GM18870 (cell line): Measurements from ENCODE around the gene NCKAP1.
A peak's percentile ranks its signal among the peaks of the same experiment; 100 is the strongest.
"Not testable (repeated sequence)": the region's sequence is repeated elsewhere in the genome, so short reads cannot be mapped to it uniquely, and the experiment has no call there.

Experiments
- ATAC-seq: cut with Tn5 transposase; IDR thresholded peaks from one replicate; pipeline ENCODE4 v1.9.1; 2021; ENCODE audit warnings: moderate library complexity; ENCODE audit not compliant: unreplicated experiment

The NCKAP1 gene

DNA sequence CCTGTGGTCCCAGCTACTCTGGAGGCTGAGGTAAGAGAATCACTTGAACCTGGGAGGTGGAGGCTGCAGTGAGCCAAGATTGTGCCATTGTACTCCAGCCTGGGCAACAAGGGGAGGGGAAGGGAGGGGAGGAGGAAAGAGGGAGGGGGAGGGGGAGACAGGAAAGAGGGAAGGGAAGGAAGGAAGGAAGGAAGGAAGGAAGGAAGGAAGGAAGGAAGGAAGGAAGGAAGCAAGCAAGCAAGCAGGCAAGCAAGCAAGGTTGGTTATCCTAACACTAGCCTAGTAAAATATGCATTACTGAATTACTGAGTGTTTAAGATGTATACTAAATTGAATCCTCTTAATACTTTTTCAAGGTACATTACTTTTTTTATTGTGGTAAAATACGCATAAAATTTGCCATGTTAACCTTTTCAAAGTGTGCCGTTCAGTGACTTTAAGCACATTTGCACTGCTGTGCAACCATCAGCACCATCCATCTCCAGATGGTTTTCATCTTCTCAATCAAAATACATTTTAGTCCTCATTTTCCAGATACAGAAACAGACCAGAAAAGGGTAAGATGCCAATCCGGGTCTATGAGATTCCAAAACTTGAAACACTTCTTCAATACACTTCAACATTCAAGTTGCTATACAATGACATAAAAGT, 28.9 kb downstream of the NCKAP1 start:
- no peak for ATAC-seq

DNA sequence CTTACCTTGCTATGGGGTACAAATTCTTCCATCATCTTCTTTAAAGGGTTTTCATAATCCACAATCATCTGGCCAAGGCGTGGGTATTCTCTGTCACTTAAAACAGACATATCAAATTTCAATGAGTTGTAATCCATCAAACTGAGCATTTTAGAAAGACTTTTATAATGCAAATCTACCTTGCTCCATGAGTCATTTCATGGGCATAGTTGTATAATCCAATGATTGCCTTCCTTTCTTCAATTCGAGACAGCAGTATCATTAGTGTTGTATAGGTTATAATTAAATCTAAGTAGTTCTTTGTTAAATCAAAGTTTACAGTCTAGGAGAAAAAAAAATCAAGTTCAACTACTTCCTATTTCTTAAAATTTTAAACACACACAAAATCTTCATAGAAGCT, 36.3 kb downstream of the NCKAP1 start:
- no peak for ATAC-seq

DNA sequence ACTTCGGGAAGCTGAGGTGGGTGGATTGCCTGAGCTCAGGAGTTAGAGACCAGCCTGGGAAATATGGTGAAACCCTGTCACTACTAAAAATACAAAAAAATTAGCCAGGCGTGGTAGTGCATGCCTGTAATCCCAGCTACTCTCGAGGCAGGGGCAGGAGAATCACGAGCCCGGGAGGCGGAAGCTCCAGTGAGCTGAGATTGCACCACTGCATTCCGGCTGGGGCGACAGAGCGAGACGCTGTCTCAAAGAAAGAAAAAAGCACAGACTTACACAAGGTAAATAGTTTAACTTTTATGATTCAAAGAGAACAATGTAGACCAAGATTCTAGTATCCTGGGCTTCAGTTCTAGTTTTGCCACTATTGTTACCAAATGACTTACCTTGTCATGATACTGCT, 37.4 kb downstream of the NCKAP1 start:
- ATAC-seq = no peak

DNA sequence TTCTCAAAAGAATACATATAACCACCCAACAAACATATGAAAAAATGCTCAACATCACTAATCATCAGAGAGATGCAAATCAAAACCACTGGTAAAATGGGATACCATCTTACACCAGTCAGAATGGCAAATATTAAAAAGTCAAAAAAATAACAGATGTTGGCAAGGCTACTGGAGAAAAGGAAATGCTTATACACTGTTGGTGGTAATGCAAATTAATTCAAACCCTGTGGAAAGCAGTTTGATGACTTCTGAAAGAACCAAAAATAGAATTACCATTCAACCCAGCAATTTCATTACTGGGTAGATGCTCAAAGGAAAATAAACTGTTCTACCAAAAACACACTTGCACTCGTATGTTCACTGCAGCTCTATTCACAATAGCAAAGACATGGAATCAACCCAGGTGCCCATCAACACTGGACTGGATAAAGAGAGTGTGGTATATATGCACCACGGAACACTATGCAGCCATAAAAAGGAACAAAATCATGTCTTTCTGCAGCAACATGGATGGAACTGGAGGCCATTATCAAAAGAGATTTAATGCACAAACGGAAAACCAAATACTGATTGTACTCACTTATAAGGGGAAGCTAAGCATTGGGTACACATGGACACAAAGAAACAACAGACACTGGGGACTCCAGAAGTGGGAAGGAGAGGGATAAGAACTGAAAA, 38.8 kb downstream of the NCKAP1 start:
- no peak for ATAC-seq

DNA sequence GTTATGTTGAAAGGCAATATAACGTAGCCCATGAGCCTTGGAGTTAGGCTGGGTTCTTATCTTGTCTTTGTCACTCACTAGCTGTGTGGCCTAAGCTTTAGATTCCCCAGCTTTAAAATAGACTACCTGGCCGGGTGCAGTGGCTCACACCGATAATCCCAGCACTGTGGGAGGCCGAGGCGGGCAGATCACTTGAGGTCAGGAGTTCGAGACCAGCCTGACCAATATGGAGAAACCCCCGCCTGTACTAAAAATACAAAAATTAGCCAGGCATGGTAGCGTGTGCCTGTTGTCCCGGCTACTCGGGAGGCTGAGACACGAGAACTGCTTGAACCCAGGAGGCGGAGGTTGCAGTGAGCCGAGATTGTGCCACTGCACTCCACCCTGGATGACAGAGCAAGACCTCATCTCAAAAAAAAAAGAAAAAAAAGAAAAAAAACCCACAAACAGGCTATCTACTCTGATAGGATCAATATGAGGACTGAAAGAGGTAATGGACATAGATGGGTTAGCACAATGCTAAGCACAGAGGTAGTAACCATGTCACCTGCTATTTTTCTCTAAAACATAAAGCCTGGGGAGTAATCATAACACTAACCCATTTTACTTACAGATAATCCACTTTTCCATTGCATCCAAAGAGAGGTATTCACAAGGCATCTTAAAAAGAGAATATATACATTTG, 43.9 kb downstream of the NCKAP1 start:
- no peak for ATAC-seq

DNA sequence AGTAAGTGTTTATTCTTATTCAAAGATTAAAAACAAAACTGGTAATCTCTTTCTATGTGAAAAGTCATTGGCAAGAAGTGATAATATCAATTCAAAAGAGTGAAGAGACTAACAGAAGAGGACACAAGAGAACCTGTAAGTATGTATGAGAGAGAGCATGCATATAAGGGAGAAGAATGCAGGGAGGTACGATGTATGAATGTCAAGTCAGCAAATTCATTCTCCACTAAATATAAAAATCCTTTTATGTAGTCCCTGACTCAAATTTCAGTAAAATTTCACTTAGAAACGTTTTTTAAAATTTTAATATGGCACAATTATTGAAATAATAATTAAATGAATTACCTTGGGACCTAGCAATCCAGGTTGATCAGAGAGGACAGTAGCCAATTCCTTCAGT, 55.3 kb downstream of the NCKAP1 start:
- no peak for ATAC-seq

DNA sequence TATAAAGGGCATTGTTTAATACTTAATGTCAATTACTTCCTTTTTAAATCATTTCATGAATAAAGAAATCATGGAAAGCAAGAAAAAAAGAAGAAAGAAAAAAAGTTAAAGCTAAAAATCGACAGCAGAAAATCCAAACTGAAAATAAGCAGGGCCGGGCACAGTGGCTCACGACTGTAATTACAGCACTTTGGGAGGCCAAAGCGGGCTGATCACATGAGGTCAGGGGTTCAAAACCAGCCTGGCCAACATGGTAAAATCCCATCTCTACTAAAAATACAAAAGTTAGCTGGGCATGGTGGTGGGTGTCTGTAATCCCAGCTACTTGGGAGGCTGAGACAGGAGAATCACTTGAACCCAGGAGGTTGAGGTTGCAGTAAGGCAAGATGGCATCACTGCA, 56.8 kb downstream of the NCKAP1 start:
- not testable (repeated sequence) for ATAC-seq

DNA sequence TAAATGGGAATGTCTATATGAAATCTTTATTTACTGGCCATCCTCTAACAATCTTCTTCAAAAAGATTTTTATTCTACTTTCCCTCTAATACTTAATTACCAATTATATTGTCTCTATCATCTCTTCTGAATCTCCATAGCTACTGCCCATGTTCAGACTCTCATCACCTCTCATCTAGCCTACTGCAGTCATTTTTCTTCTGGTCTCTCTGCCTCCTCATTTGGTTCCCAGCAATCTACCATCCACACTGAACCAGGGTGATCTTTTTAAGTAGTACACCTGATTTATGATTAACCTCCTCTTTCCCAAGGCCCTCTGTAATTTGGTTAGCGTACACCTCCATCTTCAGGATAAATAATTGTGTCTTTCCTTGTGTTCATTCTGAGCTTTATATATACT, 57.6 kb downstream of the NCKAP1 start:
- ATAC-seq = no peak

DNA sequence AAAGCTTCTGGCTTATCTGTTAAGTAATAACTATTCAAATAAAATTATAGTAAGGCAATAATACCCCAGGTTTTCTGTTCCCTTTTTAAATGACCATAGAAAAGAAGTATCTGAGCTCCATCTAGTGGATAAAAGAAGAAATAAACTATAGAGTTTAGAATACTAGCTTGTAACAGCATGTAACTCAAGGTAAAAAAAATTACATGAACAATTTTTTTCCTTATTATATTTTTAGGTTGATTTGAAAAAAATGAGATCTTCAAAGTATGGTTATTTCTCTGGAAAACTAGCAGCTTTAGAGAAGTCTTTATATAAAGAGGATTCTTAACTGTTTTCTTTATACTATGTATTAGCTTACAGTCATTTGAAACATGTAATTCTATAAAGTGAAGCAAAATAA, 58.1 kb downstream of the NCKAP1 start:
- ATAC-seq = peak; percentile 66

DNA sequence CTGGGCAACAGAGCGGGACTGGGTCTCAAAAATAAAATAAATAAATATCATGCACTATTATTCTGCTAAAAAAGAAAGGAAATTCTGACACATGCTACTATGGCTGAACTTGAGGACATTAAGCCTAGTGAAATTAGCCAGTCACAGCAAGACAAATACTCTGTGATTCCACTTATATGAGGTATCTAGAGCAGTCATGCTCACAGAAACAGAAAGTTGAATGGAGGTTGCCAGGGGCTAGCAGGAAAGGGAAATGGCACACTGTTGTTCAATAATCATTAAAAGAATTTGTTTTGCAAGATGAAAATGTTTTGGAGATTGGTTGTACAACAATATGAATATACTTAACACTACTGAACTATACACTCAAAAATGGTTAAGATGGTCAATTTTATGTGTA, 60.8 kb downstream of the NCKAP1 start:
- ATAC-seq = peak; percentile 62

DNA sequence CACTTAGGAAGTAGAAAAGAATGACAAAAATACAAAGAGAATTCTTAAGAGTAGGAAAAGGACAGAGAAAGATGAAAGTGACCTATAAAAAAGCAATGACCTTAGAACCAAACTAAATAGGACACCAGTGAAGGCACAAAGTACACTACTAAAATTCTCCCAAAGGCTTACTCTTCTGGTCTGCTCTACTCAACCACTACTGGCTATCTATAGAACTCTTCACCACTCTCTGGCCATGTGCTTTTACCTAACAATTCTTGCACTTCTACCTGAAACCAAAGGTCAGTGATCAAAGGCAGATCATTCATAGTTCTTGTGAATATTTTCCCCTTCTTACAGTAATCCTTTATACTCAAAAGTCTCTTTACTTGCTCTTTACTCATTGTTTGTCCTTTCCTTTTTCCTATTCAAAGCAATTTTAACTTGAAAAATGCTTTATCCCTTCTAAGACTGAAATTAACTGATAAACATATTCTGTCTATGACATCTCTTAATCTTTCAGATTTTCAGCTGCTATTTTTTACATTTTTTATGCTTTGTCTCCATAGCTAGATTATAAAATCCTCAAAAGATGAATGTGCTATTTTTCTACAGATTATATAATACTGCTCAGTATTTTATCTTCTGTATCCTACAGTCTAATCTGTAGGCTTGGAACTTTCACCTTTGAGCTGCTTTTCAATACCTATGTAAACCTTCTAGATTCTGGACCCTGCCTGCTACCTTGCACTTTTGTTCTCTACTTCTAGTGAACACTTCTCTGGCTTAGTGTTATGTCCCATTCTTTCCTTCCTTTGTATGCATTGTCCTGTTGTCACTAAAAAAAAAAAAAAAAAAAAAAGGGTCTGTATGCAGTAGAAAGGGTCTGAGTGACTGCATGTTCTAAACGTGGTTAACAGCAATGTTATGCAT, 64.6 kb downstream of the NCKAP1 start:
- no peak for ATAC-seq

DNA sequence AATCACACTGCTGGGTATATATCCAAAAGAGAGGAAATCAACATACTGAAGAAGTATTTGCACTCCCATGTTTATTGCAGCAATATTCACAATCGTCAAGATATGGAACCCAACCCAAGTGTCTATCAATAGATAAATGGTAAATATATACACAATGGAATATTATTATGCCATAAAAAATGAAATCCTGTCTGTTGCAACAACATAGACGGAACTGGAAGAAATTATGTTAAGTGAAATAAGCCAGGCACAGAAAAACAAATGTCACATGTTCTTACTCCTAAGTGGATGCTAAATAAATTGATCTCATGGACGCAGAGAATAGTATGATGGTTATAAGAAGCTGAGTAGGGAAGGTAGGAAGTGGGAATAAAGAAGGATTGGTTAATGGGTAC, 65.7 kb downstream of the NCKAP1 start:
- no peak for ATAC-seq

DNA sequence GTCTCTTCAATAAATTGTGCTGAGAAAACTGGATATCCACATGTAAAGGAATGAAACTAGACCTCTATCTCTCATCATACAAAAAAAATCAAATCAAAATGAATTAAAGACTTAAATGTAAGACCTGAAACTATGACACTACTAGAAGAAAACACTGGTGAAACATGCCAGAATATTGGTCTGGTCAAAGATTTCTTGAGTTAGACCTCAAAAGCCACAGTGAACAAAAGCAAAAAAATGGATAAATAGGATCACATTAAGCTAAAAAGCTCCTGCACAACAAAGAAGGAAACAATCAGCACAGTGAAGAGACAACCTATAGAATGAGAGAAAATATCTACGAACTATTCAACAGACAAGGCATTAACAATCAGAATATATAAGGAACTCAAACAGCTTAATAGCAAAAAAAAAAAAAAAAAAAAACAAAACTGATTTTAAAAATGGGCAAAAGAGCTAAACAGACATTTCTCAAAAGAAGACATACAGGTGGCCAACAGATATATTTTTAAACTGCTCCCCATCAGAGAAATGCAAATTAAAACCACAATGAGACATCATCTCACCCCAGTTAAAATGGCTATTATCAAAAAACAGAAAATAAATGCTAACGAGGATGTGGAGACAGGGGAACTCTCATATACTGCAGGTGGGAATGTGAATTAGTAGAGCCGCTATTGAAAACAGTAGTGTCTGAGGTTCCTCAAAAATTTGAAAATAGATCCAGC, 66.3 kb downstream of the NCKAP1 start:
- ATAC-seq = peak; percentile 54

DNA sequence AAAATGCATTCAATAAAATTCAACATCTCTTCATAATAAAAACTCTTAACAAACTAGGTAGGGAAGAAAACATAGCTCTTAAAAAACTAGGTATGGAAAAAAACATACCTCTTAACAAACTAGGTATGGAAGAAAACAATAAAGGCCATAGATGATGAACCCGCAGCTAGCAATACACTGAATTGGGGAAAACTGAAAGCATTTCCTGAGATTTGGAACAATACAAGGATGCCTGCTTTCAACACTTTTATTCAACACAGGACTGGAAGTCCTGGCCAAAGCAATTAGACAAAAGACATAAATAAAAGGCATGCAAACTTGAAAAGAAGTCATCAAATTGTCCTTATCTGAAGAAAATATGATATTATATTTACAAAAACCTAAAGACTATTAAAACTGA, 67.8 kb downstream of the NCKAP1 start:
- ATAC-seq = no peak

DNA sequence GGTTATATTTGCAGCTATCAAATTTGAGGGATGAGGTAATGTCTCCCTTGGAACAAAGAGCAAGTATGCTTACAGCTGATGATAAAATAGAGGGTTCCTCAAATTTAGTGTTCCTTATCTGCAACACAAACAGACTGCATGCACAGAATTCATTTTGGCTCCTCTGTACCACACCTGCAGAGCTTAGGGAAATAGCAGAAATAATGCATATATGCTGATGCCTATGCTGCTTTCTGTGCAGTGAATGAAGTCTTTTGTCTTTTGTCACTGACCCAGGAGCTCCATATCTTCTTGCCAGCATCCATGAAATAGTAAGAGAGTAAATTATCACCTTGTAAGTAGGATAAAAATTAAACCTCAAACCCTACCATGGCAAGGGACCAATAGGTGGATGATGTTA, 69.8 kb downstream of the NCKAP1 start:
- no peak for ATAC-seq

DNA sequence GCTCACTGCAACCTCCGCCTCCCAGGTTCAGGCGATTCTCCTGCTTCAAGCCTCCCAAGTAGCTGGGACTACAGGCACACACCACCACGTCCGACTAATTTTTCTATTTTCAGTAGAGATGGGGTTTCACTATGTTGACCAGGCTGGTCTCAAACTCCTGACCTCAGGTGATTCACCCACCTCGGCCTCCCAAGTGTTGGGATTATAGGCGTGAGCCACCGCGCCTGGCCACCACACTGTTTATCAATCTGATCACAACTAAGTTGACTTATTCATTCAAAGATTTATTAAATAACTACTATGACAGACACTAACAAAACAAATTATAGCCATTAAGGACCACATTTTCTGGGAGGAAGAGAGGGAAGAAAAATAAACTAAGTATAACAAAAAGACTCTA, 71.9 kb downstream of the NCKAP1 start:
- not testable (repeated sequence) for ATAC-seq

DNA sequence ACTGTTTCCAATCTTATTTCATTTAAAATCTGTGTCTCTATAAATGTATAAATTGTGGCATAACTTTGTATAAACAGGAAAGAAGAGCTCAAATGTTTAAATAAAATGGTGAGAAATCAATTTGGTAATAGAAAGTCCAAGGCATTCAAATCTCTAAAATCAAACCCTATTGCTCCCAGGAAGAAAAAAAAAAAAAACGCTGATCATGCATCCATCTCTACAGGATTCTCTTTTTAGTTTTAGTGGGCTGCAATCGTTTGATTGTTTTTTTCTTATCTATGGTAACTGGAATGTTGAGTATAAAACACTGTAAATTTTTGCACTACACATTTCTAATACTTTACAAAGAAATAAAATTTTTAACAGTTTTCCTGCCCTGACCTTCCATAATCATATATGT, 75.6 kb downstream of the NCKAP1 start:
- no peak for ATAC-seq

DNA sequence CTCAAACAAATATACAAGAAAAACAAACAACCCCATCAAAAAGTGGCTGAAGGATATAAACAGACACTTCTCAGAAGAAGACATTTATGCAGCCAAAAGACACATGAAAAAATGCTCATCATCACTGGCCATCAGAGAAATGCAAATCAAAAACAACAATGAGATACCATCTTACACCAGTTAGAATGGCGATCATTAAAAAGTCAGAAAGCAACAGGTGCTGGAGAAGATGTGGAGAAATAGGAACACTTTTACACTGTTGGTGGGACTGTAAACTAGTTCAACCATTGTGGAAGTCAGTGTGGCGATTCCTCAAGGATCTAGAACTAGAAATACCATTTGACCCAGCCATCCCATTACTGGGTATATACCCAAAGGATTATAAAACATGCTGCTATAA, 77.4 kb downstream of the NCKAP1 start:
- ATAC-seq = not testable (repeated sequence)

DNA sequence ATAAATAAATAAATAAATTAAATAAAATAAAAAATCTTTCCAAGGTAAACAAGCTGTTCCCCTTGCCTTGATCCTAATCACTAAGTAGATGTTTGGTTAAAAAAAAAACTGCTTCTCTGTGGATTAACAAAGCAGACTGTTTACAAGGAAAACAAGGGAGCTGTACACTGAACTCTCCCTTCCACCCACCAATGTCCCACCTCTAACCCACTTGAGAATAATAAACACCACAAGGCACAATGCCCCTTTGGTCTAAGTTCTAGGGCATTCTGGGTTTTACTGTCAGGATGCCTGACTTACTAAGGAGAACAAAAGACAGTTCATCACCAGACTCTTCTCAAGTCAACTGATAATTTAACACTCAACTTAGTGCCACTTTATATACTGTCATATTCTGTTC, 83.5 kb downstream of the NCKAP1 start:
- ATAC-seq = no peak

DNA sequence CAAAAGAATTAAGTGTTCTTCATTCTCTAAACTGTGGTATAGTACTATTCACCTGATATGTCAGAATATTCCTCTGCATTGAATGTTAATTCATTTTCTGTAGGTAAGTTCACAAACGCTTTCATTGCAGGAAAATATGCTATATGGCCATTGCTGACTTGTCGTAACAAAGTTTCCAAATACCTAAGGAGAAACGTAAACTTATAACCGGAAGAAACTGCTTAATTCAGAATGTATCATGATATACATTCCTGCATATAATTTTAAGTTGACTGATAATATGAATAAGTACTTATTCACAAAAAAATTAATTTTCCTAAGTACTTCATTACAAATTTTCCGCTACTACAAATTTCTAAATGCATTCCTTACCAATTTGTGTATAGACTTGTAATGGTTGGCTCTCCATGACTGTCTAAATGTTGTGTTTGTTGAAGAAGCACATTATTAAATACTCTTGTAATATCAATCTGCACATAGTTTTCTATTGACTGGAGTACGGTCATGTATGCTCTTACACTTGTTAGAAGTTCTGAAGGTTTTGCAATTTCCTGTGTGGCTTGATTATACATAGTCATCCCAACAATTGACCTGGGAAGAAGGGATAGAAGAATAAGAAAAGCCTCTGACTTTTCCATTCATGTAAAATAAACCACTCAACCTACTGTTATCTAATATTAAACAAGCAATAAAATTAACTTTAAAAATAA, 85.4 kb downstream of the NCKAP1 start:
- no peak for ATAC-seq
